ENCODE data around the gene UVRAG.

Gene UVRAG

GRCh38 chr11:75884321-75884720, 69.3 kb downstream of the UVRAG start:
- no peak for DNase-seq

DNA sequence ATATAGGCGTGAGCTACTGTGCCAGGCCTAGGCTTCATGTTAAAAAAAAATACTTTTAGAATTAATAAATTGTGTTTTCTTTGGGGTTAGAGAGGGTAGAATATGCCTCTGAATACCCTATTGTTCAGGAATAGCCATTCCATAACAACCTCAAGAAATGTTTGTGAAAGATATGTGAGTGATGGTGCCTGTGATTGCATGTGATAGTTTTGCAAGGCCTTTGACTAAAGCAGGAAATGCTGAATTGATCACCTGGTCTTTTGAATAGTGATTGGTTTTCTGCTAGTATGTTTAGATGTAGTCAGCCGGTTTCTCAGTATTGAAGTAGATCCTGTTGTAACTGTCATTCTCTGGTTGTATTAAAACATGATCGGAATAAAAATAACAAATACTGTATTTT, 73.4 kb downstream of the UVRAG start:
- no peak for DNase-seq

- no peak for DNase-seq
These were observed 77.1 kb downstream of the UVRAG start for GRCh38 chr11:75891947-75892739.

GRCh38 chr11:75893251-75893650, 78.2 kb downstream of the UVRAG start:
- no peak for DNase-seq

GRCh38 chr11:75894036-75894585, 79.1 kb downstream of the UVRAG start:
- no peak for DNase-seq

DNA sequence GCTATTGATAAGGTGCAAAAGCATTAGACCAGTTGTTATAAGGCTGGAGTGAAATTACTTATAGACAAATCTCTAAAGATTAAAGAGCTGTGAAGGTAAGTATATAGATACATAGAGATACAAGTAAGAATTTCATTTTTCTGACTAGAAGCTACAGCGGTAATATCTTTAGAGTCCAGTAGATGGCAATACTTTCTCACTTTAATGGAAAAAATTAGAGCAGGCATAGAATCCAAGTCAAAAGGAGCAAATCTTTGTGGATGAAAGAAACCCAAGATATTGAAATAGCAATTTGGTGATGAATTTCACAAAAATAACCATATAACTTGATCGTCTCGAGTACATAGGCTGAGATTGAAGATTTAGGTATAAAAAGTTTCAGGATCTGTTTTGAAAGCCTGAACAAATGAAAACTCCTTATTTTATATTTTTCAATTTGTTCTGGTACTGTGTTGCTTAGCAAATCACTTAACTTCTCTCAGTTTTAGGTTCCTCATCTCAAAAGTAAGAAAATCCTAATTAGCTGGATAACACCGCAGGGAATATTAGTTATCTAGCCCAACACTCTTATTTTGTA, 81.9 kb downstream of the UVRAG start:
- DNase-seq = peak; percentile 45

DNA sequence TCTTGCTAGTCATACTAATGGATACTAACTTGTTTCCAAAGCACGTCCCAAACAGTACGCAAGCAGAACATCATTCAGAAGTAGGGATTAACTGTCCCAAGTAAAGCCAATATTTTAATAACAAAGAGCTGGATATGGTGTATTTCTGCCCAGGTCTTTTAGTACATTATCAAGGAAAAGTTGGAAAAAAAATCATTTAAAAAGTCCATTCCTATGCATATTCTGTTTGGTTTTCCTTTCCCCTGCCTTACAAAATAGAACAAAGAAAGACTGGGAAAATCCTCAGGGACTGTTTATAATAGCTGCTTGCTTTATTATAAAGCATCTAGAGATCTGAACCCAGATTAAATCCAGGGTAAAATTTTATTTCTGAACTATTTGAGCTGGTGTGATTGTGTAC, 83.9 kb downstream of the UVRAG start:
- no peak for DNase-seq

DNA sequence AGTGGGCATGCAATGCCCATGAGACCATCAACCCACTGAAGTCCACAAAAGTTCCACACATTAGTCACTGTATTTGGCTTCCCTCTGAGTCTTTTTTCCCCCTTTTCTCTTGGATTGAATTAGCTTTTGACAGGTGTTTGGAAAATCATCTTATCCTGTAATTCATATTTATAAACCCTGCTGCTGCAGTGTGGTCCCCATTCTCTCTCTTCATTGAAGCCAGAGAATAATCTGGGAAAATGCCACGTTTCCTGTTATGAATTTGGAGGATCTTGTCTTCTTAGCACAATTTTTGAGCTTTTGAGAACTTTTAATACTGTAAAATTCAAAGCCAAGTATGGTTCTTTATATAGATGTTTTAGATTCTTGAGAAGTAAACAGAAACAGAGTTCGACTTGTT, 84.8 kb downstream of the UVRAG start:
- DNase-seq = no peak

- no peak for DNase-seq
These were observed 85.8 kb downstream of the UVRAG start for GRCh38 chr11:75900848-75901247.

DNA sequence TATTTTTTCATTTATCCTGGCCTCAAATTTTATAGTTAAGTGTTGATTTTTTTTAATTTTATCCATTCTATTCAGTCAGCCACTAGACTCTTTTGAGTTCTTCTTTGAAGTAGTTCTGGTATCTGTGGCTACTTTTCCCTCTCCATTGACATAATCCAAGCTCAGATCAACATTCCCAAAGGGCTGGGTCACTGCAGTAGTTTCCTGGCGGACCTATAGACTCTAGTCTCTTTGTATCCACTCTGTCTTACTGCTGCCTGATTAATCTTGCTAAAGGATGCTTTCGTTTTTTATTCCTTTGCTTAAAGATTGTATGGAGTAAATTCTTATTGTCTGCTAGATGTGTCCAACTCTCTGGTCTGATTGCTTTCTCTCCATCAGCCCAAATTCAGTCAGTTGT, 87.6 kb downstream of the UVRAG start:
- no peak for DNase-seq

DNA sequence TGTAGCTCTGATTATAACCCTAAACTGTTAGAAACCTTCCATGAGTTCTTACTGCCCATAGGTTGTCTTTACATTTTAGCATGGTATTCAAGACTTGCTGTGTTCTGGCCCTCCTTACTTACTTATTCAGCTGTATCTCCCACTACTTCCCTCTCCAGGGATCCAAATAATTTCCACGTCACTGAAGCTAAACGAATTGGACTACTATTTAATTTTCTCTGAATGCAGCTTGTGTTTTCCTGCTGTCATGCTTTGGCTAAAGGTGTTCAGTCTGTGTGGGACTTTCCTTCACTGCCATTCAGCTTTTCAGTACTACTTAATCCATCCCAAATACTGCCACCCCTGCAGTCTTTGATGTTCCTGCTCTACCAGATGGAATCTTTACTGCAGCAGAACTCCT, 88.3 kb downstream of the UVRAG start:
- no peak for DNase-seq

DNA sequence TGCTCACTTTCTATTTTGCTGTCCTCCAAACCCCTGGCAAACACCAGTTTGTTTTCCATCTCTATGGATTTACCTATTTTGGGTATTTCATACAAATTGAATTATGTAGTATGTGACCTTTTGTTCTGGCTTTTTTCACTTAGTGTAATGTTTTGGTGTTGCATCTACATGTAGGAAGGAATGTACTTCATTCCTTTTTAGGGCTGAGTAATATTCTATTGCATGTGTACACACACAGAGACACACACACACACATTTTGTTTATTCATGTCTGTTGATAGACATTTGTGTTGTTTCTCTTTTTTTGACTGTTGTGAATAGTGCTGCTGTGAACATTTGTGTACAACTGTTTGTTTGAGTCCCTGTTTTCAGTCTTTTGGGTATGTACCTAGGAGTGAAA, 90.4 kb downstream of the UVRAG start:
- no peak for DNase-seq

GRCh38 chr11:75907906-75908527, 93.0 kb downstream of the UVRAG start:
- no peak for DNase-seq

- no peak for DNase-seq
These were observed 95.6 kb downstream of the UVRAG start for GRCh38 chr11:75910426-75911145.

GRCh38 chr11:75911459-75911858, 96.4 kb downstream of the UVRAG start:
- no peak for DNase-seq

GRCh38 chr11:75913984-75914383, 99.0 kb downstream of the UVRAG start:
- no peak for DNase-seq

- no peak for DNase-seq
These were observed 101.9 kb downstream of the UVRAG start for GRCh38 chr11:75916882-75917281.

- no peak for DNase-seq
These were observed 103.3 kb downstream of the UVRAG start for GRCh38 chr11:75918331-75918730.

DNA sequence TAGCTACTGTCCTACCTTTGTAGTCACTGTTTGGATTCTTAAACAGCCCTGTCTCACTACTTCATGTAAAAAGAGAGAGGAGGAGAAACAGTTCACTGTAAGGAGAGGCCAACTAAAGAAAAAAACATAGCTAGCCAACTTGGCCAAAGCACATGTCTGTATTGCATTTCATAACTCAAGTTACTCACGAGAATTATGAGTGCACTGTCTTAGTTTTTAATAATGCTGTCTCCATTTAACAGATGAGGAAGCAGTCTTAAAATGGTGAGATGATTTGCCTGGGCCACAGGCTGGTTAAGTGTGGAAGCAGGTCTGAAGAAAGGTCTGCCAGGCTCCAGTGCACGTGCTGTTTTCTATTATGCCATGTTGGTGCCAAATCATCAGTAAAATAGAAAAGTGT, 104.5 kb downstream of the UVRAG start:
- DNase-seq = no peak

GRCh38 chr11:75920848-75921247, 105.8 kb downstream of the UVRAG start:
- no peak for DNase-seq

- no peak for DNase-seq
These were observed 106.8 kb downstream of the UVRAG start for GRCh38 chr11:75921808-75922207.

- no peak for DNase-seq
These were observed 110.2 kb downstream of the UVRAG start for GRCh38 chr11:75924966-75925784.

DNA sequence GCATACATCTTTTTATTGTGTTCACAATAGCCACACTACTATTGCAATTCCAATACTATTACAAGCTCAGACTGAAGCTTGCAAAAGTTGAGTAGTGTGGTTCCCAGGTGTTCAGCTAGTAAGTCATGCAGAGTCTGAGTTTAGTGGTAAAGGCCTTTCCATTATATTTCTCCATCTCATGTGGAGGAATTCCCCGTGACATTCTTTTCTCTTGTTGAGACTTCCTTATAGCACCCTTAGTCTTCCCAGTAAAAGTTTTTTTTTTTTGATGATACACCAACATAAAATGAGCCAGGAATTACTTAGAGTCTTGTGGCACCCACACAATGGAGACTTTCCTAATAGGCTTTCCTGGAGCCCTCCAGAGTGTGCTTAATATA, 110.8 kb downstream of the UVRAG start:
- DNase-seq = no peak

Data from CD4-positive, alpha-beta T cell treated with Interleukin-10 for 1 hour (primary cell).